ENCODE results near the gene KLF11. TPM values are rescaled to one million over a fixed set of nuclear protein-coding genes. Genes with fewer than 3 reads are reported as not detected.

The KLF11 gene
- total RNA-seq, 1 donor from 2014 or later: 30.4 TPM

- Histone ChIP-seq H3K36me3 (no peaks in the 10 kb centered on the region), H3K9me3 (no peaks in the 10 kb centered on the region), H3K4me3 (peak overlapping the region; percentile 57 to 93), H3K27me3 (no peaks in the 10 kb centered on the region), H3K27ac (peak overlapping the region; percentile 92), H3K4me1 (peaks cover 9% of the 10 kb centered on the region)
- intact Hi-C loops (cut with DNase I): no loop called here
- no peak for DNase-seq (ENCODE audit: extremely low spot score in 2 of 2)
- TF ChIP-seq POLR2AphosphoS5 (IDR thresholded peaks at IDR 0.05; ENCODE audit: insufficient read depth in 1 of 2, low read depth in 1 of 2) (no peak), CTCF (IDR thresholded peaks at IDR 0.05) (no peak), POLR2A (IDR thresholded peaks at IDR 0.05) (no peak)
Observed at GRCh38 chr2:10080536-10081304, 37.4 kb downstream of the KLF11 start.

GRCh38 chr2:10083046-10083445 lies 39.7 kb downstream of the KLF11 start:
- Histone ChIP-seq H3K27ac (peak overlapping the region; percentile 9), H3K4me3 (no peak overlapping the region), H3K4me1 (peaks cover 9% of the 10 kb centered on the region), H3K9me3 (no peaks in the 10 kb centered on the region), H3K36me3 (no peaks in the 10 kb centered on the region), H3K27me3 (no peaks in the 10 kb centered on the region)
- TF ChIP-seq CTCF (IDR thresholded peaks at IDR 0.05) (no peak), POLR2A (IDR thresholded peaks at IDR 0.05) (no peak), POLR2AphosphoS5 (IDR thresholded peaks at IDR 0.05; ENCODE audit: insufficient read depth in 1 of 2, low read depth in 1 of 2) (no peak)
- intact Hi-C loops (cut with DNase I): no loop called here
- no peak for DNase-seq (ENCODE audit: extremely low spot score in 2 of 2)

GRCh38 chr2:10083692-10084211 lies 40.4 kb downstream of the KLF11 start:
- intact Hi-C loops (cut with DNase I): no loop called here
- H3K4me3 ChIP-seq: no peak overlapping the region
- H3K27ac ChIP-seq: no peak overlapping the region
- H3K36me3 ChIP-seq: no peaks in the 10 kb centered on the region
- H3K4me1 ChIP-seq: peaks cover 9% of the 10 kb centered on the region
- no peaks in the 10 kb centered on the region for H3K9me3 ChIP-seq
- H3K27me3 ChIP-seq: no peaks in the 10 kb centered on the region
- TF ChIP-seq POLR2A (IDR thresholded peaks at IDR 0.05): no peak
- no peak for TF ChIP-seq CTCF (IDR thresholded peaks at IDR 0.05)
- no peak for TF ChIP-seq POLR2AphosphoS5 (IDR thresholded peaks at IDR 0.05; ENCODE audit: insufficient read depth in 1 of 2, low read depth in 1 of 2)
- DNase-seq (ENCODE audit: extremely low spot score in 2 of 2): no peak

- Histone ChIP-seq H3K36me3 (no peaks in the 10 kb centered on the region), H3K9me3 (no peaks in the 10 kb centered on the region), H3K27me3 (no peaks in the 10 kb centered on the region), H3K27ac (no peak overlapping the region), H3K4me3 (no peak overlapping the region), H3K4me1 (peaks cover 9% of the 10 kb centered on the region)
- intact Hi-C loops (cut with DNase I): no loop called here
- no peak for TF ChIP-seq POLR2A (IDR thresholded peaks at IDR 0.05)
- TF ChIP-seq POLR2AphosphoS5 (IDR thresholded peaks at IDR 0.05; ENCODE audit: insufficient read depth in 1 of 2, low read depth in 1 of 2): no peak
- no peak for TF ChIP-seq CTCF (IDR thresholded peaks at IDR 0.05)
- no peak for DNase-seq (ENCODE audit: extremely low spot score in 2 of 2)
Observed at GRCh38 chr2:10084223-10084865, 41.0 kb downstream of the KLF11 start.

All from vagina (tissue), 2 donors.